Body of pancreas (tissue), 4 donors: Measurements from ENCODE around the gene FGD5.

Experiments used
- CTCF ChIP-seq, 7 experiments: fragments of 450-650 bp in 4 of 7; fragments of 200-600 bp in 3 of 7; sonication (generic) in 3 of 7; IDR thresholded peaks; one replicate each; pipeline ENCODE4 v1.5.1; 2016 to 2019; ENCODE audit warnings: antibody characterized with exemption in 7 of 7
- POLR2A ChIP-seq, 3 donors: fragments of 450-650 bp; IDR thresholded peaks; one replicate each; pipeline ENCODE4 v1.6.1; 2016; ENCODE audit warnings: antibody characterized with exemption in 3 of 3, mild to moderate bottlenecking in 2 of 3

- no peak for TF ChIP-seq CTCF (IDR thresholded peaks at IDR 0.05)
- TF ChIP-seq POLR2A (IDR thresholded peaks at IDR 0.05) = no peak
Measured at GRCh38 chr3:14907043-14907966, 88.5 kb downstream of the FGD5 start.
